Measurements from ENCODE around the gene STPG3. TPM values are rescaled to one million over a fixed set of nuclear protein-coding genes. Genes with fewer than 3 reads are reported as not detected.
A peak's percentile ranks its signal among the peaks of the same experiment; 100 is the strongest.

The STPG3 gene
- total and polyA plus RNA-seq, 2 of the 13 experiments (the other 11 are each of a cell fraction or from before 2014, with no cell fraction given), result not detected

GRCh38 chr9:137241490-137242268 is 9.4 kb upstream of the STPG3 start (continued):
- no peak for TF ChIP-seq HMG20A (CRISPR knock-in tag; IDR thresholded peaks at IDR 0.05; ENCODE audit: borderline replicate concordance)
- TF ChIP-seq MXD4 (CRISPR knock-in tag; IDR thresholded peaks at IDR 0.05), result 0 out of 2 replicates have a peak, but pooled peaks have one; percentile 44
- no peak for TF ChIP-seq ATF7 (IDR thresholded peaks at IDR 0.05)
- no peak for TF ChIP-seq ATF7 (CRISPR knock-in tag; IDR thresholded peaks at IDR 0.05)
- no peak for TF ChIP-seq ZFP91 (CRISPR knock-in tag; IDR thresholded peaks at IDR 0.05; ENCODE audit: borderline replicate concordance)
- TF ChIP-seq MTF2 (CRISPR knock-in tag; IDR thresholded peaks at IDR 0.05; ENCODE audit: borderline replicate concordance), result no peak
- TF ChIP-seq BORCS8-MEF2B (CRISPR knock-in tag; IDR thresholded peaks at IDR 0.05), result peak; percentile 37; the same call in 1 of the 2 replicates
- no peak for TF ChIP-seq ZNF816 (CRISPR knock-in tag; IDR thresholded peaks at IDR 0.05; ENCODE audit: borderline replicate concordance)
- no peak for TF ChIP-seq ZNF230 (CRISPR knock-in tag; IDR thresholded peaks at IDR 0.05)
- TF ChIP-seq ZNF318 (CRISPR knock-in tag; IDR thresholded peaks at IDR 0.05), result no peak
- no peak for TF ChIP-seq NPAS2 (CRISPR knock-in tag; IDR thresholded peaks at IDR 0.05; ENCODE audit: borderline replicate concordance)
- no peak for TF ChIP-seq ZBTB38 (CRISPR knock-in tag; IDR thresholded peaks at IDR 0.05)
- no peak for TF ChIP-seq POLR2AphosphoS5 (IDR thresholded peaks at IDR 0.05; ENCODE audit: low read depth, low read length)
- peak; percentile 29 for TF ChIP-seq ZNF138 (CRISPR knock-in tag; IDR thresholded peaks at IDR 0.05; ENCODE audit: low read depth)
- no peak for TF ChIP-seq ZNF720 (CRISPR knock-in tag; IDR thresholded peaks at IDR 0.05)
- no peak for TF ChIP-seq ZNF34 (CRISPR knock-in tag; IDR thresholded peaks at IDR 0.05; ENCODE audit: borderline replicate concordance)
- TF ChIP-seq BRCA1 (CRISPR knock-in tag; IDR thresholded peaks at IDR 0.05), result no peak
- peak; percentile 63; the same call in 1 of the 2 replicates for TF ChIP-seq ZNF350 (CRISPR knock-in tag; IDR thresholded peaks at IDR 0.05; ENCODE audit: borderline replicate concordance, low read depth)
- peak; percentile 54; the same call in 1 of the 2 replicates for TF ChIP-seq NR2C2 (CRISPR knock-in tag; IDR thresholded peaks at IDR 0.05; ENCODE audit: borderline replicate concordance)

Measured in HepG2 (cell line).